DOHH2 (cell line): ENCODE measurements around the gene MAB21L3.

Experiments
- CTCF ChIP-seq: fragments of 200-600 bp; sonication (generic); IDR thresholded peaks from one replicate; pipeline ENCODE4 v1.5.1; 2014; ENCODE audit warnings: antibody characterized with exemption, mild to moderate bottlenecking, low read depth, low read length; ENCODE audit not compliant: poor library complexity, severe bottlenecking
- EZH2phosphoT487 ChIP-seq: fragments of 200-600 bp; sonication (generic); IDR thresholded peaks from 2 replicates; pipeline ENCODE4 v1.6.1; 2017; ENCODE audit warnings: borderline replicate concordance, mild to moderate bottlenecking, antibody characterized with exemption, low read length, moderate library complexity, mixed read lengths

GRCh38 chr1:116087628-116088027 is 23.6 kb upstream of the MAB21L3 start:
- no peak for TF ChIP-seq CTCF
- no peak for TF ChIP-seq EZH2phosphoT487
